ENCODE results near the gene LRBA.
"Not testable (repeated sequence)": the region's sequence is repeated elsewhere in the genome, so short reads cannot be mapped to it uniquely, and the experiment has no call there.

The LRBA gene

DNA sequence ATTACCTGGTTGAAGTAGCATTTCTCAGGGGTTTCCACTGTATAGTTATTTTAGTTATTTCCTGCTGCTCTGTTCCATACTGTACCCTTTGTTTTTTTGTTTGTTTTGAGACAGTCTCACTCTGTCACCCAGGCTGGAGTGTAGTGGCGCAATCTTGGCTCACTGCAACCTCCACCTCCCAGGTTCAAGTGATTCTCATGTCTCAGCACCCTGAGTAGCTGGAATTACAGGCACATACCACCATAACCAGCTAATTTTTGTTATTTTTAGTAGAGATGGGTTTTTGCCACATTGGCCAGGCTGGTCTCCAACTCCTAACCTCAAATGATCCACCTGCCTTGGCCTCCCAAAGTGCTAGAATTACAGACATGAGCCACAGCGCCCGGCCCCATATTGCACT is 457.3 kb downstream of the LRBA start:
- not testable (repeated sequence) for DNase-seq

GRCh38 chr4:150547154-150547838 is 467.8 kb downstream of the LRBA start:
- no peak for DNase-seq

DNA sequence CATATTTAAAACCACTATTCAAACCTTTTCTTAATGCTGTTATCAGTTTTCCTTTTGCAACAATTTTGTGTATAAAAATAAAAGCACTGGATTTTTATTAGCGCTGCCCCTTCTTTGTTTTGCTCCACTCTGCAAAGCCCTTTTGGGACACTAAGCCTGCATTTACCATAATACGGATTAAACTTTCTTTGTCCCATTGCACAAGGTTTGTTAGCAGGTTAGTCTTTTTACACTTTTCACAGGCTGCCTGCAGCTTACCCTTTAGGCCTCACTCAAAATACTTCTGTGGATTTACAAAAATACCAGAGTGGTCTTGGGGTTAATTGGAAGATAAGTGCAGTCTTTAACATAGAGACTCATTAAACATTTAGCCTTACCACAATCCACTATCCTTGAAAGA is 468.8 kb downstream of the LRBA start:
- no peak for DNase-seq

- no peak for DNase-seq
Measured at GRCh38 chr4:150543042-150543441, 472.0 kb downstream of the LRBA start.

DNA sequence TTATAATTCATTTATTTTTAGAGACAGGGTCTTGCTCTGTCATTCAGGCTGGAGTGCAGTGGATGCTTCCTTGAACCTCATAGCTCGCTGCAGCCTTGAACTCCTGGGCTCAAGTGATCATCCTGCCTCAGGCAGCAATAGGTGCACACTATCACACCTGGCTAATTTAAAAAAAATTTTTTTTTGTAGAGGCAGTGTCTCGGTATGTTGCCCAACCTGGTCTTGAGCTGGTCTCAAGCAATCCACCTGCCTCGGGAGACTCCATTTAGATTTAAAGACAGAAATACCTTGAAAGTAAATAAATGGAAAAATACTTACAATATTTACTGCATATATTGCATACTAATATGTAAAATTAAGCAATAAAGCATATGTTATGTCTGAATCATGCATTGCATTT is 473.4 kb downstream of the LRBA start:
- DNase-seq, result no peak

DNA sequence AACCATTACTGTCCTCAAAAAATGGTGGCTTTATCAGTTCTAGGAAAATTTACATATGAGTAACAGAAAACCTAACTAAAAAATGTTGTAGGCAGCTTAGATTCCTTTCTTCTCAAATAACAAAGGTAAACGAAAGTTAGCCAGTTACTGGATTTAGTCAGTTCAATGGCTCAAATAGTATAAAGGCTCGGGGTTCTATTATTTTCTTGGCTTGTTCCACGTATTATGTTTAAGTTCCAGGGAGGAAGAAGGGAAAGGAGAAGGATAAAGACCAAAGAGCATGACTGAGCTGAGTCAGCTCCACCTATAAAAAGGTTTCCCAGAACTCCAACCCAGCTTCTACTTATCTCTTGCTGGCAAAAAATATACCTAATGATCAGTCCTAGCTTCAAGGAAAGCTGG is 474.1 kb downstream of the LRBA start:
- no peak for DNase-seq

- DNase-seq, result no peak
Measured at GRCh38 chr4:150540536-150540935, 474.5 kb downstream of the LRBA start.

GRCh38 chr4:150537911-150538310 is 477.2 kb downstream of the LRBA start:
- DNase-seq, result not testable (repeated sequence)

- DNase-seq, result no peak
Measured at GRCh38 chr4:150534818-150535217, 480.3 kb downstream of the LRBA start.

DNA sequence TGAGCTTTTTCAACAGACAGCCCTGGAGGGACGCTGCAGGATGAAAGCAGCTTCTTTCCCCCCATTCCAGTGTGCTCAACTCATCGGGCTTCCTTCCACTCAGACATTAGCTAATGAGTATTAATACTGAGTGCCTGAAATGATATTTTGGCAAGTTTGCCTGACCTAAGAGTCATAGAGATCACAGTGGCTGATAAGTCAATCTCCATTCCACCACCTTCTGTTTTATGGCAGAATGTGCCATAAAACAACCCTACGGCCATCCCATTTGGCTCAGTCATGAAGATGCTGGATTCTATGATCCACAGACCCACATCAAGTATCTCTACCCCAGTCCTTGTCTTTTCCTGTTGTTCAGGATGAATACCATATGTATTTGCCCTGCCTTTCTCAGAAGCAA is 481.4 kb downstream of the LRBA start:
- no peak for DNase-seq

GRCh38 chr4:150525321-150525868 is 489.7 kb downstream of the LRBA start:
- DNase-seq, result no peak

DNA sequence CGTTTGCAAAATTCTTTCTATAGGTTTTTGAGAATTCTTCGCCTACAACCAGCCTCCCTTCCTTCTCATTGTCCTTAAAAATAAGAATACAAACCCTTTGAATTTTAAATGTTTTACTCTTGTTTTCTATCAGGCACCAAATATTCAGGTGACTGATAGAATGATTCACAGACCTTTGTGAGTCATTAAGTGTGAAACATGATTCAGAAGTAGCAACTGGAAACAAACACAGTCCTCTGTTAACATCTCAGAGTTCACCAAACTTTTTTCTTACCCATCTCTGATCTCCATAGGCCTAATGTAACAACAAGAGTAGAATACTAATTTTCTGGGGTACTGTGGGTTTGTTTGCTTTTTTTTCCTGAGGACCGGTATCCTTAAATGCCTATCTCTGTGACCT is 496.5 kb downstream of the LRBA start:
- no peak for DNase-seq

DNA sequence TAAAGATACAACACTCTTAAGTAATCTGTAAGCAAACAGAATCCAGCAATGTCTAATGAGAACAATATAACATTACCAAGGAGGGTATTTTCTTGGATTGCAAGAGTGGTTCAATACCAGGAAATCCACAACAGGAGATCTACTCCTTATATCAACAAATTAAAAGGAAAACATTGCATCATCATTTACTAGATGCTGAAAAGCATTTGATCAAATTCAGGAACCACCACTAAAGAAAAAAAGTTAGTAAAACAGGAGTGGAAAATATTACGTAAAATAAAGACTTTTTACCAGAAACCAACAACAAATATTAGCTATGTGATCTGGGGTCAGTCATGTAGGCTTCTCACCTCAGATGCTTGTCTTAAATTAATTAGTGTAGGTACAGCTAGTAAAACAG is 499.9 kb downstream of the LRBA start:
- no peak for DNase-seq

- no peak for DNase-seq
Measured at GRCh38 chr4:150514709-150515108, 500.4 kb downstream of the LRBA start.

- no peak for DNase-seq
Measured at GRCh38 chr4:150510176-150510865, 504.8 kb downstream of the LRBA start.

- DNase-seq, result not testable (repeated sequence)
Measured at GRCh38 chr4:150507656-150508055, 507.4 kb downstream of the LRBA start.

- no peak for DNase-seq
Measured at GRCh38 chr4:150501983-150502382, 513.1 kb downstream of the LRBA start.

- no peak for DNase-seq
Measured at GRCh38 chr4:150501009-150501727, 513.9 kb downstream of the LRBA start.

- DNase-seq, result no peak
Measured at GRCh38 chr4:150497612-150498011, 517.5 kb downstream of the LRBA start.

- DNase-seq, result no peak
Measured at GRCh38 chr4:150495550-150495949, 519.5 kb downstream of the LRBA start.

DNA sequence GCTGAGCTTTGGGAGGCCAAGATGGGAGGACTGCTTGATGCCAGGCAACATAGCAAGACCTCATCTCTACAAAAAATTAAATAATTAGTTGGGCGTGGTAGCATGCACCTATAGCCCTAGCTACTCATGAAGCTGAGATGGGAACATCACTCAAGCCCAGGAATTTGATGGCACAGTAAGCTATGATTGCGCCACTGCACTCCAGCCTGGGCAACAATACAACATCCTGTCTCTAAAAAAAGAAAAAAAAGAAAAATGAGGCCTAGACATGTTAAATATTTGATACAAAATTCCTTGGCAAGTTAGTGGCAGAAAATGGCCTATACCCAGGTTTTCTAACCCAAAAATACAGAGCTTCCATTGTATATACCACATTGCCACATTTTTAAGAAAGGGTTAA is 521.2 kb downstream of the LRBA start:
- DNase-seq, result no peak

GRCh38 chr4:150491132-150492049 is 523.7 kb downstream of the LRBA start:
- no peak for DNase-seq

DNA sequence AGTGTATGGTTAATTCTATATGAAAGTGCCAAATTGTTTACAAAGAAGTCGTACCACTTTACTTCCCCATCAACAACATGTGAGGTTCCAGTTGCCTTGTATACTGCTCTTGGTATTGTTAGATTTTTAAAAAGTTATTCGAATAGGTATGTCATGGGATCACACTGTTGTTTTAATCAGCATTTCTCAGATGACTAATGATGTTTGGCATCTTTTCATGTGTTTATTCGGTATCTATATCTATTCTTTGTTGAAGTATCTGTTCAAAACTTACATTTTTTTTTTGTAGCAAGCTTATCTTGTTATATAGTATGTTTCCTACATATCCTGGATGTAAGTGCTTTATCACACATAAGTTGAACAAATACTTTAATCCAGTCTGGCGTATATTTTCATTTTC is 532.5 kb downstream of the LRBA start:
- DNase-seq, result no peak

Measured in CD4-positive, alpha-beta T cell treated with Interleukin-17A for 4 hours (primary cell).